SH-SY5Y (cell line): Measurements from ENCODE around the gene ACBD6.

Experiments
- GATA2 ChIP-seq: IDR thresholded peaks from 2 replicates; pipeline ENCODE4 v1.6.1; 2011; ENCODE audit warnings: mild to moderate bottlenecking, low read depth, low read length
- GATA3 ChIP-seq: IDR thresholded peaks from 2 replicates; pipeline ENCODE4 v1.6.1; 2011; ENCODE audit warnings: low read depth, mild to moderate bottlenecking, low read length, moderate library complexity

DNA sequence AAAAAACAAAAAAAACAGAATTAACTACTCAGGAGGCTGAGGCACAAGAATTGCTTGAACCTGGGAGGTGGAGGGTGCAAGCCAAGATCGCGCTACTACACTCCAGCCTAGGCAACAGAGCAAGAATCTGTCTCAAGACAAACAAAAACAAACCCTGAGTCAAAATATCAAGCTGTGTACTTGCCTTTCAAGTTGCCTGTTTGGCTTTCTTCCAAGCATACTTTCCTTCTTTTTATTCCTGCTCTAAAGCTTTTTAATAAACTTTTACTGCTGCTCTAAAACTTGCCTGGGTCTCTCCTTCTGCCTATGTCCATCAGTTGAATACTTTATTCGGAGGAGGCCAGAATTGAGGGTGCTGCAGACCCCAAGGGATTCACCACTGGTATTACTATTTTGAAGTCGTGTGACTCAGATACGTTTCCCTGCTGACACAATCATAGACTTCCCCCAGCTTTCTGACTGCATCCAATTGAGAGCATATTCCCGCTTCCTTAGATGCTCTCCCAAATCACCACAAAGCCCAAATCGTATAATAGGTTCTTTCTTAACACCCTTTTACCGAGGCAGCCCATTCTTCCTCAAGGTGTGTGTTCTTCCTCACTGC, 3.5 kb upstream of the ACBD6 start:
- no peak for TF ChIP-seq GATA2
- TF ChIP-seq GATA3: no peak
